GM12892 (cell line): Measurements from ENCODE around the gene DENND2A.

Source experiments
- POLR2AphosphoS5 ChIP-seq: IDR thresholded peaks from 2 replicates; pipeline ENCODE4 v1.6.1; 2011; ENCODE audit warnings: low read depth, low read length, control low read depth
- TAF1 ChIP-seq: IDR thresholded peaks from 2 replicates; pipeline ENCODE4 v1.6.1; 2011; ENCODE audit warnings: low read depth, mild to moderate bottlenecking, control low read depth, low read length, borderline replicate concordance

- no peak for TF ChIP-seq POLR2AphosphoS5
- TF ChIP-seq TAF1: no peak
These were observed 20.5 kb upstream of the DENND2A start for GRCh38 chr7:140661124-140661523.
